Kidney epithelial cell (primary cell): ENCODE results near the gene MTUS2. TPM values are rescaled to one million over a fixed set of nuclear protein-coding genes. Genes with fewer than 3 reads are reported as not detected.

ENCODE experiments used
- DNase-seq: peaks from one replicate; pipeline ENCODE4 v3.0.0-alpha.2; 2010; ENCODE audit warnings: low read depth
- H3K27me3 ChIP-seq: 2 replicates; pipeline ENCODE4 v1.6.0; 2011; ENCODE audit warnings: low read length; ENCODE audit not compliant: control insufficient read depth, insufficient read depth
- H3K36me3 ChIP-seq: 2 replicates; pipeline ENCODE4 v1.5.1; 2011; ENCODE audit warnings: low read length; ENCODE audit not compliant: control insufficient read depth, insufficient read depth
- H3K4me3 ChIP-seq: 2 replicates; pipeline ENCODE4 v1.5.1; 2011; ENCODE audit warnings: low read depth, mild to moderate bottlenecking, control low read depth, low read length
- CTCF ChIP-seq: IDR thresholded peaks from 2 replicates; pipeline ENCODE4 v1.5.1; 2011; ENCODE audit warnings: mild to moderate bottlenecking, moderate library complexity, low read length, control low read depth, inconsistent platforms; ENCODE audit not compliant: insufficient read depth, poor library complexity, severe bottlenecking
- total RNA-seq: library from RNA; depleted of rRNA; stranded (reverse); fragments of >200 nt; gene quantifications from 2 replicates; pipeline ENCODE4 v1.2.3, GENCODE V29; 2015

Gene MTUS2
- total RNA-seq, 1 donor from 2014 or later = 0.25 TPM

DNA sequence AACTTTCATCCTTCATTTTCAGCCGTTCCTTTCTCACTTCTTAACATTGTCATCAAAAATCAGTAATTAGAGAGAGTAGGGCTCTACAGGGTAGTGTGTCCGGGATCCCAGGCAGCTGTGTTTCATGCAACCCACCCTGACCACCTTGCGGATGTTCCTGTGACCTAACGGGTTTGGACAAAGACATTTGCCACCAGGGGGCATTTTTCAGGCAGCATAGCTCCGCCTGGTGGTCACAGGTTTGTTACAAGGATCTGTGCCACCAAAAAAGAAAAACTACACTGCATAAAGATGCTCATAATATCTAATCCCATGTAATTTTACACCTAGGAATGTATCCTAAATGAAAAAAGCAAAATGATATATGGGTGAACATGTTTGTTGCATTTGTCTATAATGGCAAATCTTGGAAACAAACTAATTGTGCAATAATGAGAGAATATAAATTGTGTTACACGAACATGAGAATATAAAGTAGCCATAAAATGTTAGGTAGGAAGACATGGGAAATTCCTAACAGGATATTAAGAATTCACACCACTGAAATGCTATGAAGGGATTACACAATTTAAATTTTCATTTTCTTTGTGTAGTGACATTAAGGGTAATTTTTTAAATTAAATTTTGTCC lies 652.3 kb downstream of the MTUS2 start:
- no peak overlapping the region for H3K4me3 ChIP-seq
- no peak for DNase-seq
- peak; percentile 100 for TF ChIP-seq CTCF
- no peaks in the 10 kb centered on the region for H3K27me3 ChIP-seq
- H3K36me3 ChIP-seq = no peaks in the 10 kb centered on the region

- Histone ChIP-seq H3K4me3 (no peak overlapping the region), H3K36me3 (no peaks in the 10 kb centered on the region), H3K27me3 (no peaks in the 10 kb centered on the region)
- DNase-seq = no peak
- TF ChIP-seq CTCF = no peak
Observed at GRCh38 chr13:29473166-29473565, 653.0 kb downstream of the MTUS2 start.

DNA sequence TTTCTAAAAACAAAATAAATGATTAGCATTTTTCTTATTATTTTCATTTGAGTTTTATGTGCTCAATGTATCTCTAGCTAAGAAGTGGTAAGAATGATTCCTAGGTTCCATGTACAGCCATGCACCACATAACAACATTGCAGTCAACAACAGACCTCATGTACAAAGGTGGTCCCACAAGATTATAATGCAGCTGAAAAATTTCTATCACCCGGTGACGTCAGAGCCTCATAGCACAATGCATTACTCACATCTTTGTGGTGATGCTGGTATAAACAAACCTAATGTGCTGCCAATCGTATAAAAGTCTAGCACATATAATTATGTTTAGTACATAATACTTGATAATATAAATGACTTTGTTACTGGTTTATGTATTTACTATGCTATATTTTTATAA lies 654.9 kb downstream of the MTUS2 start:
- no peak for TF ChIP-seq CTCF
- Histone ChIP-seq H3K4me3 (no peak overlapping the region), H3K36me3 (no peaks in the 10 kb centered on the region), H3K27me3 (peaks cover 2% of the 10 kb centered on the region)
- no peak for DNase-seq

DNA sequence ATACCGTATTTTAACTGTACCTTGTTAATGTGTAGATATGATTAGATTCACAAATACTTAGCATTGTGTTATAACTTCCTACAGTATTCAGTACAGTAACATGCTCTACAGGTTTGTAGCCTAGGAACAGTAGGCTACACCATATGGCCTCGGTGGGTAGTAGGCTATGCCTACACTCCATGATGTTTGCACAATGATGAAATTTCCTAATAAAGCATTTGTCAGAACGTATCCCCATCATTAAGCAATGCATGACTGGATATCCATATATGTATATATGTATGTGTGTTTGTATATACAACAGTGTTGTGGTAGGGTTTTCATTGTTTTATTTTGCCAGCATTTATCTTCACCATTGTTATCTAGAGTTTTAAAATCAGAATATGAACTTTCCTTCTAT lies 655.9 kb downstream of the MTUS2 start:
- DNase-seq = no peak
- Histone ChIP-seq H3K36me3 (no peaks in the 10 kb centered on the region), H3K4me3 (no peak overlapping the region), H3K27me3 (peaks cover 2% of the 10 kb centered on the region)
- no peak for TF ChIP-seq CTCF

- no peak for TF ChIP-seq CTCF
- H3K4me3 ChIP-seq = no peak overlapping the region
- no peak for DNase-seq
- H3K27me3 ChIP-seq = peaks cover 2% of the 10 kb centered on the region
- no peaks in the 10 kb centered on the region for H3K36me3 ChIP-seq
Observed at GRCh38 chr13:29479716-29480492, 659.8 kb downstream of the MTUS2 start.

GRCh38 chr13:29480893-29481525 lies 660.9 kb downstream of the MTUS2 start:
- no peak for TF ChIP-seq CTCF
- Histone ChIP-seq H3K36me3 (no peaks in the 10 kb centered on the region), H3K27me3 (peaks cover 2% of the 10 kb centered on the region), H3K4me3 (no peak overlapping the region)
- DNase-seq = no peak
